Measurements from ENCODE around the gene C20orf144. TPM values are rescaled to one million over a fixed set of nuclear protein-coding genes. Genes with fewer than 3 reads are reported as not detected.

Gene C20orf144
- under 1 TPM; 0.33 to 0.34 TPM for total RNA-seq

GRCh38 chr20:33662172-33662571 lies at the start of gene C20orf144:
Gene C20orf144, plus strand, starts transcription at chr20:33662327. Its CDS starts 19 bp downstream, at chr20:33662346.

GRCh38 chr20:33666293-33667244 lies 4.4 kb downstream of the C20orf144 start, which contains the start of gene ACTL10:
Gene ACTL10, plus strand, starts transcription at chr20:33666943. Its CDS starts 555 bp downstream, at chr20:33667498.

GRCh38 chr20:33674294-33675135 lies 12.4 kb downstream of the C20orf144 start, which contains the start of gene NECAB3:
Gene NECAB3, minus strand, starts transcription at chr20:33674428. Its CDS starts 76 bp downstream, at chr20:33674352.

GRCh38 chr20:33686100-33686983 lies 24.2 kb downstream of the C20orf144 start, which contains the start of gene E2F1:
Gene E2F1, minus strand, starts transcription at chr20:33686385. Its CDS starts 121 bp downstream, at chr20:33686264.

Other genes with a start within 250 kb of the C20orf144 start
- gene SNTA1, start 218.6 kb upstream of the C20orf144 start, total RNA-seq, result 10 to 100 TPM; 13.3 to 14.8 TPM
- gene CBFA2T2, start 172.2 kb upstream of the C20orf144 start, total RNA-seq, result 1 to 10 TPM; 7.7 to 8.6 TPM
- 1 to 10 TPM; 2.3 to 2.4 TPM for gene ACTL10, start 4.6 kb downstream of the C20orf144 start, total RNA-seq
- 10 to 100 TPM; 24.1 to 27.3 TPM for gene NECAB3, start 12.1 kb downstream of the C20orf144 start, total RNA-seq
- gene E2F1, start 24.1 kb downstream of the C20orf144 start, total RNA-seq, result 10 to 100 TPM; 11.4 to 28.3 TPM
- 1 to 10 TPM; 5.3 to 6.9 TPM for gene PXMP4, start 58.0 kb downstream of the C20orf144 start, total RNA-seq
- gene ZNF341, start 69.7 kb downstream of the C20orf144 start, total RNA-seq, result 1 to 10 TPM; 1.4 to 2.7 TPM
- gene CHMP4B, start 149.0 kb downstream of the C20orf144 start, total RNA-seq, result 10 to 100 TPM; 26.2 to 36.3 TPM